ENCODE measurements around the gene FOXF2.

DNA sequence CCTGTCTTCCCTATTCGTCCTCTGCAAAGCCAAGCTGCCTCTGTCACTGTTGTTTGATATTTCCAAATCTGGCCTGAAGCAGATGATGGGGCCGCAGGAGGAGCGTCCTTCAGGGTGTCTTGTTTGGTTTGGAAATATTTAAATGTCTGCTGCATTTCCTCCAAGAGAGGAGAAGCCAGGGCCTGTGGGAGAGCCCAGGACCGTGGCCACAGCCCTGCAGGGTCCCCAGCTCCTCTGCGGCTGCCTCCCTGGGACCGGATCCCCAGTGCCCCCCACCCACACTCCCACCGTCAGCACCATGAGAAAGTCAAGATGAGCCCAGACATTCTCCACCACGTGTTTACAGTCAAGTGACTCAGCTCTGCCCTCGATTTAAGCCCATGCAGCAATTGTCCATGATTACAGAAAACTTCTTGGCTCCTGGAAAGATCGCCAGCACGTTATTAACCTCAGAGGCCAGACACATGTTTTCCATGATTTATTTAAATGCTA, 18.2 kb downstream of the FOXF2 start:
- TF ChIP-seq EZH2 (IDR thresholded peaks at IDR 0.05; ENCODE audit: borderline replicate concordance, low read length) = no peak
- TF ChIP-seq, protein P1, sequence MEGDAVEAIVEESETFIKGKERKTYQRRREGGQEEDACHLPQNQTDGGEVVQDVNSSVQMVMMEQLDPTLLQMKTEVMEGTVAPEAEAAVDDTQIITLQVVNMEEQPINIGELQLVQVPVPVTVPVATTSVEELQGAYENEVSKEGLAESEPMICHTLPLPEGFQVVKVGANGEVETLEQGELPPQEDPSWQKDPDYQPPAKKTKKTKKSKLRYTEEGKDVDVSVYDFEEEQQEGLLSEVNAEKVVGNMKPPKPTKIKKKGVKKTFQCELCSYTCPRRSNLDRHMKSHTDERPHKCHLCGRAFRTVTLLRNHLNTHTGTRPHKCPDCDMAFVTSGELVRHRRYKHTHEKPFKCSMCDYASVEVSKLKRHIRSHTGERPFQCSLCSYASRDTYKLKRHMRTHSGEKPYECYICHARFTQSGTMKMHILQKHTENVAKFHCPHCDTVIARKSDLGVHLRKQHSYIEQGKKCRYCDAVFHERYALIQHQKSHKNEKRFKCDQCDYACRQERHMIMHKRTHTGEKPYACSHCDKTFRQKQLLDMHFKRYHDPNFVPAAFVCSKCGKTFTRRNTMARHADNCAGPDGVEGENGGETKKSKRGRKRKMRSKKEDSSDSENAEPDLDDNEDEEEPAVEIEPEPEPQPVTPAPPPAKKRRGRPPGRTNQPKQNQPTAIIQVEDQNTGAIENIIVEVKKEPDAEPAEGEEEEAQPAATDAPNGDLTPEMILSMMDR (conservative IDR thresholded peaks at IDR 0.05 in 1 of 2, IDR thresholded peaks at IDR 0.05 in 1 of 2; ENCODE audit: extremely low read depth in 1 of 2, insufficient read depth in 1 of 2, low read depth in 1 of 2, low read length in 2 of 2) = no peak
